ENCODE data around the gene DBN1. TPM values are rescaled to one million over a fixed set of nuclear protein-coding genes. Genes with fewer than 3 reads are reported as not detected.

Gene DBN1
- total and polyA plus RNA-seq, 4 experiments from 2014 or later = 0.49 to 1.2 (median 0.99) TPM; not detected in 1

DNA sequence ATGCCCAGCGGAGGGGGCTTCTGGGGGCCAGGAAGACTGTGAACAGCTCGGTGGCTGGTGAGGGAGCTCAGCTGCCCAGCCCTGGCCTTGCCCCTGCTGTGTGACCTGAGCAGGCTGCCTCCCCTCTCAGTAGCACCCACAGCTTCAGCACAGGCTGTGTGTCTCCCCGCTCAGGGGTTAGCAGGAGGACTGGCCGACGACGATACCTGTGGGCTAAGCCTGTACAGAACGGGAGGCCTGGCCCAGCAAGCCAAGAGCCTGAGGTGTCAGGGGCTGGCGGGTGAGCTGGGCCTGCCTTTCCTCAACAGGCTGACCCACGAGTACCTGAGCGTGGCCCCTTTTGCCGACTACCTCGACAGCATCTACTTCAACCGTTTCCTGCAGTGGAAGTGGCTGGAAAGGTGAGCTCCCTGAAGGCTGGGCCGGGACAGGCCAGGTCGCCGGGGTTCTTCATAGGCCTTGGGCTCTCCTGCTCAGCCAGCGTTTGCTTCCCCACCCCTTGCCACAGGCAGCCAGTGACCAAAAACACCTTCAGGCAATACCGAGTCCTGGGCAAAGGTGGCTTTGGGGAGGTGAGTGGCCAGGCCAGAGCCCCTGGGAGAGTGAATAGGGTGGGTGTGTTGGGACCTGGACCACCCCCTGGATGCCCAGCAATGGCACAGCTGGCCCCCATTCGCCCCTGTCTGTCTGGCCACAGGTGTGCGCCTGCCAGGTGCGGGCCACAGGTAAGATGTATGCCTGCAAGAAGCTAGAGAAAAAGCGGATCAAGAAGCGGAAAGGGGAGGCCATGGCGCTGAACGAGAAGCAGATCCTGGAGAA, 40.4 kb downstream of the DBN1 start:
- POLR2A ChIA-PET (ENCODE audit: partially characterized antibody) = interaction anchor here (1.2 to 14.3 kb wide), 12 partner anchors 9 to 72 kb away, joined by 3 to 1171 read pairs (median 6); partner anchors contain the start of genes GRK6, PFN3 and PRR7
- Histone ChIP-seq H3K4me3 (ENCODE audit: low read length in 2 of 2) (peak overlapping the region; percentile 23 to 87), H3K9me3 (ENCODE audit: control insufficient read depth in 1 of 2, low read length in 2 of 2) (no peaks in the 10 kb centered on the region), H3K27me3 (ENCODE audit: insufficient read depth, low read length) (no peaks in the 10 kb centered on the region), H3K4me1 (ENCODE audit: insufficient read depth, low read length) (peaks cover 98% of the 10 kb centered on the region), H3K36me3 (ENCODE audit: insufficient read depth, low read length) (peaks cover 75% of the 10 kb centered on the region), H3K27ac (ENCODE audit: low read depth, low read length) (peak overlapping the region; percentile 87)
- peaks cover 59 to 73% of the 10 kb centered on the region in 2 donors for H3K36me3 Mint-ChIP-seq
- peak overlapping the region; percentile 20 to 72 (median 60) for H3K4me3 Mint-ChIP-seq
- H3K27ac Mint-ChIP-seq = peak overlapping the region; percentile 64 to 96 (median 74)
- DNase-seq = no peak
- intact Hi-C loops (cut with micrococcal nuclease) = no loop called here
- CTCF ChIA-PET (ENCODE audit: partially characterized antibody) = interaction anchor here (7.6 to 14.2 kb wide), 4 partner anchors 12 to 43 kb away, joined by 55 to 307 read pairs (median 109); partner anchors contain the start of genes F12, PFN3 and PRR7
- H3K27me3 Mint-ChIP-seq = no peaks in the 10 kb centered on the region
- H3K9me3 Mint-ChIP-seq = peaks cover 0 to 1% (median 0%) of the 10 kb centered on the region in 8 donors
- peaks cover 38 to 97% (median 63%) of the 10 kb centered on the region in 4 donors for H3K4me1 Mint-ChIP-seq

DNA sequence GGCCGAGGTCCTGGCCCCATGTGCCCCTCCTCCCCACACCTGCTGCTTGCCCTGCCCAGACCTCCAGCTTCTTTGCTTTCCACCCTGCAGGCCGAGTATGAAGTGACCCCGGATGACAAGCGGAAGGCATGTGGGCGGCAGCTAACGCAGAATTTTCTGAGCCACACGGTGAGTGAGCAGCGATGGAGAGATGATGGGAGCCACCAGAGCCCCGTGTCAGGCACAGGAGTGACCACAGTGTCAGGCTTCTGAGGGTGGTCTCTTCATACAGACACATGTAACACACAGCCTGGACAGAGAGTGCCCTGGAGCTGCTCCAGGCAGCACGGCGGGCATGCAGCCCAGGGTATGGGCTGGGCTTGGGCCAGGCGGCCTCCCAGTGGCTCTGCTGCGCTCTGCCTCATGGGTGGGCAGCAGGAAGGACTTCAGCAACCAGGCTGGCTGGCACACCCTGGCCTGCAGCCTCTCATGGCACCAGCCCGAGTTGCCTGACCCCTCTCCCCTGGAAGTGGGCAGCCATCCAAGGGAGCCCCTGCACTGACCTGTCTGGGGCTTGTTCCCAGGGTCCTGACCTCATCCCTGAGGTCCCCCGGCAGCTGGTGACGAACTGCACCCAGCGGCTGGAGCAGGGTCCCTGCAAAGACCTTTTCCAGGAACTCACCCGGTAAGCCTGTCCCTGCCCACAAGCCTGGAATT, 41.1 kb downstream of the DBN1 start:
- Mint-ChIP-seq H3K4me3 (peak overlapping the region; percentile 83 to 97 (median 93)), H3K27ac (peak overlapping the region; percentile 91 to 99 (median 96)), H3K9me3 (peaks cover 0 to 1% (median 0%) of the 10 kb centered on the region in 8 donors), H3K36me3 (peaks cover 52 to 68% of the 10 kb centered on the region in 2 donors), H3K27me3 (no peaks in the 10 kb centered on the region), H3K4me1 (peaks cover 34 to 97% (median 61%) of the 10 kb centered on the region in 4 donors)
- no peaks in the 10 kb centered on the region for H3K27me3 ChIP-seq (ENCODE audit: insufficient read depth, low read length)
- H3K4me3 ChIP-seq (ENCODE audit: low read length in 2 of 2) = peak overlapping the region; percentile 36 to 87
- DNase-seq = no peak
- peaks cover 69% of the 10 kb centered on the region for H3K36me3 ChIP-seq (ENCODE audit: insufficient read depth, low read length)
- ChIA-PET CTCF (ENCODE audit: partially characterized antibody) (interaction anchor here (0.8 to 14.2 kb wide), 8 partner anchors 8 to 123 kb away, joined by 3 to 307 read pairs (median 30); partner anchors contain the start of genes F12, PFN3 and PRR7), POLR2A (ENCODE audit: partially characterized antibody) (interaction anchor here (1.0 to 14.3 kb wide), 22 partner anchors 9 to 898 kb away, joined by 3 to 1171 read pairs (median 6); partner anchors contain the start of genes GRK6, LMAN2, PFN3 and PRELID1)
- H3K9me3 ChIP-seq (ENCODE audit: control insufficient read depth in 1 of 2, low read length in 2 of 2) = no peaks in the 10 kb centered on the region
- peaks cover 99% of the 10 kb centered on the region for H3K4me1 ChIP-seq (ENCODE audit: insufficient read depth, low read length)
- intact Hi-C loops (cut with micrococcal nuclease) = no loop called here
- H3K27ac ChIP-seq (ENCODE audit: low read depth, low read length) = peak overlapping the region; percentile 87

GRCh38 chr5:177431317-177432142, 41.9 kb downstream of the DBN1 start:
- intact Hi-C loops (cut with micrococcal nuclease) = loop anchor here (1.0 kb wide), 1 partner anchor 9 kb away; no protein-coding TSS in a partner anchor
- H3K27me3 Mint-ChIP-seq = no peaks in the 10 kb centered on the region
- peaks cover 44 to 64% of the 10 kb centered on the region in 2 donors for H3K36me3 Mint-ChIP-seq

GRCh38 chr5:177430972-177431316, 42.5 kb downstream of the DBN1 start:
- peaks cover 88% of the 10 kb centered on the region for H3K4me1 ChIP-seq (ENCODE audit: insufficient read depth, low read length)
- peaks cover 41 to 65% of the 10 kb centered on the region in 2 donors for H3K36me3 Mint-ChIP-seq

More at GRCh38 chr5:177431317-177432142, 41.9 kb downstream of the DBN1 start:
- H3K36me3 ChIP-seq (ENCODE audit: insufficient read depth, low read length) = peaks cover 63% of the 10 kb centered on the region
- H3K9me3 Mint-ChIP-seq = peaks cover 0 to 1% (median 0%) of the 10 kb centered on the region in 8 donors
- DNase-seq = peak; percentile 81 to 88 (median 85)
- no peaks in the 10 kb centered on the region for H3K9me3 ChIP-seq (ENCODE audit: control insufficient read depth in 1 of 2, low read length in 2 of 2)
- ChIA-PET POLR2A (ENCODE audit: partially characterized antibody) (interaction anchor here (0.7 to 14.3 kb wide), 24 partner anchors 8 to 897 kb away, joined by 3 to 1171 read pairs (median 6); partner anchors contain the start of genes GRK6, LMAN2, PFN3 and PRELID1), CTCF (ENCODE audit: partially characterized antibody) (interaction anchor here (0.6 to 14.2 kb wide), 10 partner anchors 8 to 812 kb away, joined by 3 to 307 read pairs (median 6); partner anchors contain the start of genes F12, PFN3 and PRR7)
- H3K4me1 Mint-ChIP-seq = peaks cover 34 to 89% (median 59%) of the 10 kb centered on the region in 4 donors
- peak overlapping the region; percentile 87 for H3K27ac ChIP-seq (ENCODE audit: low read depth, low read length)
- peak overlapping the region; percentile 91 to 99 (median 96) for H3K27ac Mint-ChIP-seq
- H3K4me3 ChIP-seq (ENCODE audit: low read length in 2 of 2) = peak overlapping the region; percentile 36 to 87
- peaks cover 94% of the 10 kb centered on the region for H3K4me1 ChIP-seq (ENCODE audit: insufficient read depth, low read length)
- no peaks in the 10 kb centered on the region for H3K27me3 ChIP-seq (ENCODE audit: insufficient read depth, low read length)
- H3K4me3 Mint-ChIP-seq = peak overlapping the region; percentile 85 to 97 (median 94)

GRCh38 chr5:177430140-177430951, 43.1 kb downstream of the DBN1 start:
- peak overlapping the region; percentile 85 to 97 (median 95) for H3K4me3 Mint-ChIP-seq
- POLR2A ChIA-PET (ENCODE audit: partially characterized antibody) = interaction anchor here (0.7 to 14.3 kb wide), 13 partner anchors 15 to 79 kb away, joined by 3 to 1171 read pairs (median 10); partner anchors contain the start of genes LMAN2, PFN3 and PRR7
- CTCF ChIA-PET (ENCODE audit: partially characterized antibody) = interaction anchor here (0.8 to 14.2 kb wide), 7 partner anchors 9 to 112 kb away, joined by 3 to 307 read pairs (median 55); partner anchors contain the start of genes F12, PFN3 and PRR7

More at GRCh38 chr5:177430972-177431316, 42.5 kb downstream of the DBN1 start:
- peak overlapping the region; percentile 87 for H3K27ac ChIP-seq (ENCODE audit: low read depth, low read length)
- H3K9me3 Mint-ChIP-seq = peaks cover 0 to 6% (median 0%) of the 10 kb centered on the region in 8 donors
- H3K27me3 ChIP-seq (ENCODE audit: insufficient read depth, low read length) = no peaks in the 10 kb centered on the region
- H3K4me3 Mint-ChIP-seq = peak overlapping the region; percentile 85 to 97 (median 94)
- peak overlapping the region; percentile 91 to 99 (median 96) for H3K27ac Mint-ChIP-seq
- no peak for DNase-seq
- H3K4me1 Mint-ChIP-seq = peaks cover 34 to 87% (median 61%) of the 10 kb centered on the region in 4 donors
- H3K36me3 ChIP-seq (ENCODE audit: insufficient read depth, low read length) = peaks cover 58% of the 10 kb centered on the region
- intact Hi-C loops (cut with micrococcal nuclease) = loop anchor here (1.0 kb wide), 1 partner anchor 9 kb away; no protein-coding TSS in a partner anchor
- no peaks in the 10 kb centered on the region for H3K27me3 Mint-ChIP-seq
- H3K4me3 ChIP-seq (ENCODE audit: low read length in 2 of 2) = peak overlapping the region; percentile 36 to 87
- ChIA-PET CTCF (ENCODE audit: partially characterized antibody) (interaction anchor here (0.6 to 14.2 kb wide), 6 partner anchors 9 to 811 kb away, joined by 3 to 307 read pairs (median 82); partner anchors contain the start of genes F12, PFN3 and PRR7), POLR2A (ENCODE audit: partially characterized antibody) (interaction anchor here (0.7 to 14.3 kb wide), 20 partner anchors 7 to 897 kb away, joined by 3 to 1171 read pairs (median 7); partner anchors contain the start of genes GRK6, LMAN2, PFN3 and PRELID1)
- no peaks in the 10 kb centered on the region for H3K9me3 ChIP-seq (ENCODE audit: control insufficient read depth in 1 of 2, low read length in 2 of 2)

More at GRCh38 chr5:177430140-177430951, 43.1 kb downstream of the DBN1 start:
- H3K4me1 ChIP-seq (ENCODE audit: insufficient read depth, low read length) = peaks cover 86% of the 10 kb centered on the region
- peaks cover 36 to 90% (median 63%) of the 10 kb centered on the region in 4 donors for H3K4me1 Mint-ChIP-seq
- peaks cover 0 to 6% (median 0%) of the 10 kb centered on the region in 8 donors for H3K9me3 Mint-ChIP-seq
- intact Hi-C loops (cut with micrococcal nuclease) = no loop called here
- H3K36me3 ChIP-seq (ENCODE audit: insufficient read depth, low read length) = peaks cover 53% of the 10 kb centered on the region
- DNase-seq = peak in 1 of 5 donors; percentile 31
- H3K27me3 Mint-ChIP-seq = no peaks in the 10 kb centered on the region
- H3K27ac ChIP-seq (ENCODE audit: low read depth, low read length) = peak overlapping the region; percentile 87
- peak overlapping the region in 1 of 2 donors; percentile 87 for H3K4me3 ChIP-seq (ENCODE audit: low read length in 2 of 2)
- peak overlapping the region; percentile 91 to 99 (median 96) for H3K27ac Mint-ChIP-seq
- no peaks in the 10 kb centered on the region for H3K9me3 ChIP-seq (ENCODE audit: control insufficient read depth in 1 of 2, low read length in 2 of 2)
- H3K36me3 Mint-ChIP-seq = peaks cover 37 to 59% of the 10 kb centered on the region in 2 donors
- H3K27me3 ChIP-seq (ENCODE audit: insufficient read depth, low read length) = no peaks in the 10 kb centered on the region
